Measurements from ENCODE around the gene GTPBP10. TPM values are rescaled to one million over a fixed set of nuclear protein-coding genes. Genes with fewer than 3 reads are reported as not detected.

The GTPBP10 gene
- total RNA-seq, 1 donor from 2014 or later: 13.3 TPM

DNA sequence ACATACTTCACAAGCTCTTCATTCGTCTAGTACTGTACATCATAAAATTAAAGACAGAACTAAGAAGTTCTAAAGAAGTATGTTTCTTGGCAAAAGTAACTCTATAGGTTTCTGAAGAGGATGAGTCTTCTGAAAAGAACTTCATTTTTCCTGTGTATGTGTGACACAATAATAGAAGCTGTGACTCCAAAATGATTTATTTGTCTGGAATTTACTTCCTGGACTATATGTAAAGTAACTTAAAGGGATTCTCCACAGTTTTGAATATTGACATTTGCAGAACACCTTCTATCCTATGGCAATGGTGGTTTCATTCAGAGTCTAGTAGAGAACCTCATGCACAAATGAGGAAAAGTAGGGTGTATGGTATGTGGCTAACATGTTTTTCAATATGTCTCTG, 36.9 kb downstream of the GTPBP10 start:
- no peak for DNase-seq

DNA sequence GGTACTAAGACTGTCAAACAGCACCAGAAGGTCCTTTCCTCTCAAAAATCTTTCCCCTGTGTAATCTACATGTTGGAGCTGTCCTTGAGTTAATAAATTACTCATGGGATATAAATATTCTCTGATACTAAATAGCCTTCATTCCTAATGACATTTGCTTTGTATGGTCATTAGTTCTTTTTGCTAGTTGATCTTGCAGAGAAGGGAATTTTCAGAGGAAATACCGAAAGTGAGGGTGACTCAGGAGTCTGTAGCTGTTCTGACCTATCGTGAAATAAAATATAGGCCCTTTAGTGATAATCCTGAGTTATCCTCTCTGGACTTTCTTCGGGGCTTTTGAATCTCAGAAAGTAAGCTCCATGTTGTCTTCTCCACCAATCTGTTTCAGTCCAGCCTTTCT, 37.3 kb downstream of the GTPBP10 start:
- no peak for DNase-seq

DNA sequence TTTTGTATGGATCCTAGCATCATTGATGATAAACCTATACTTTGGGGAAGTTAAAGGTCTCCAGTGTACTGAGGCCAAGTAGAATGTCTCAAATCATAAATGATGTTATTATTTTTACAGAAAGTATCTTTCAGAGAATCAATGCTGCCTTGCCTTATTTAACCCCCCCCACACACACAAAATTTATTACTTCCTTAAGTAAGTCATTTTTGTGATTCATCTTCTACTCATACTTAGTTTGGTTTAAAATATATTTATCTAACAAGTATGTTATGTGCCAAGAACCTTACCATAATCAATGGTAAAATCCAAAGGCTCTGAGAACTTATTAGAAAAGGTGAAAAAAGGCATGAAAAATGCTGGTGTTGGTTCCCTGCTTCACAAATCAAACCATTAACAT, 37.9 kb downstream of the GTPBP10 start:
- no peak for DNase-seq

DNA sequence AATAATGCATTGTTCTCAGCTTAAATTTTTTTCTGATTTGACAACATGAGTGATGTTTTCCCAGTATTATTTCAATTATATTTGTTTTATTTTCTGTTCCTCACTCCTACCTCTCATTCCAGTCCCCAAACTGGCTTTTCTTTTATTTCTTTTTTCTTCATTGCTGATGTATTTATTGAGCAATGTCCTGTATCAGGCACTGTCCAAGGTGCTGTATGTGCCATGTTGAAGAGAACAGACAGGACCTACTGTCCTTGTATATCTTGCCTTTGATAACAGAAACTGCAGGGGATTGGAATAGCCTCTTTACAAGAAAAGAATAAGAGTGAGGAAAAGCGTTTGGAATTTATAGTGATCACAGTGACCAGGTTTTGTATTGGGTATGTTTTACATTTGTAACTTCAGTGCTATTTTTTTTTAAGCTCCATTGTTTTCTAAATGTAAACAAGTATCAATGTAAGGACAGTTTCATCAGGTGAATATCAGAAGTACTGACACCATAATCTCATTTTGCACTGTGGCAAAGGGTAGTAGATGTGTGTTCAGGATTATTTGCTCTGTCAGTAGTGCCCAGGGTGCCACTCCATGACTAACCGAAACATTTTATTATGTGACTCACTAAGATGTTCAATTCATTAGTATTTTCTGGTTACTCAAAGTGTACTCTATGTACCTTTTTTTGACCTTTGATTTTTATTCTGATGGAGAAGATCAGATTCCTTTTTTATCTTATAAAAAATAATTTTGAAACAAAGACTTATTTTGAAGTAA, 41.1 kb downstream of the GTPBP10 start:
- DNase-seq: no peak

DNA sequence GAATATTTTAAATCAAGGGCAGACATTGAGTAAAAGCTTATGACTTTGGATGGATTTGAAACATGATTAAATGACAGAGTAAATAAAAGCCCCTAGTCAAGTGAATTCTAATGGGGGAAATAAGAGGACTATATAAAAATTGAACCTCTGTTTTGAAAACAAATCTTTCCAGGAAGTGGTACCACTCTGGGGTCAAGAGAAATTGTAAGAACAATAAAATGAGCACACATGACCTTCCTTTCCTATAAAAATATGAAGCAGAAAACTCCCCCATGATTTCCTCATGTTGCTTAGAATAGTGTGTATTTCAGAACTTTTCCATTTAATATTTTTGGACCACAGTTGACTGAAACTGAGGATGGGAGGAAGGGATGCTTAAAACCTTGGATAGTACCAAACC, 44.4 kb downstream of the GTPBP10 start:
- DNase-seq: no peak

DNA sequence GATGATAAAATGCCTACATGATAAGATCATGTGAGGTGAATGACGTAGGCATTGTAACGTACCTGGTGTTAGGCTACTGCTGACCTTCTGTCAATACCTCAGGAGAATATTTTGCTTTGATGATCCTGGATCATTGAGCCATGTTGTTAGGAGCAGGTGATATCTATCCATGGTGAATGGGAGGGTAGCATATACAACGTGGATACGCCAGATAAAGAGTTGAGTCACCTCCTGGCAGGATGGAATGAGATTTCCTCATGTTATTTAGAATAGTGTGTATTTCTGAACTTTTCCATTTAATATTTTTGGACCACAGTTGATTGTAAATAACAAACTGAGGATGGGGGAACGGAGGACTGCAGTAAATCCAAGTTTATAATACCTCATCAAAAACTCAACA, 45.0 kb downstream of the GTPBP10 start:
- DNase-seq: no peak

DNA sequence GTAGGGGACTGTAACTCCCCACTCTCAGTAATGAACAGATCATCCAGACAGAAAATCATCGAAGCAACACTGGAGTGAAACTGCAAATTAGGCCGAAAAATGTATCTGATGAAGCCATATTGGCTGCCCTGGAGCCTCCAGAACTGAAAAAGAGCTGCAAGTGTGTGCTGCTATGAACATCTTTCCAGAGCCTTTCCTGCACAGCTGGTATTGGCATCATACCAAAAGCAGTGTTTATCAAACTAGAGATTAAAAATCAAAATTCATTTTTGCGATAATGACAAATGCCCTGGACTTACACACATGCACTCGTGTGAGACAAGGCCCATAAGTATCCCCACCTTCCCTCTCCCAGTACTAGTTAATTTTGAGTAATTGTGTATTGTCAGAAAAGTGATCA, 49.9 kb downstream of the GTPBP10 start:
- no peak for DNase-seq

DNA sequence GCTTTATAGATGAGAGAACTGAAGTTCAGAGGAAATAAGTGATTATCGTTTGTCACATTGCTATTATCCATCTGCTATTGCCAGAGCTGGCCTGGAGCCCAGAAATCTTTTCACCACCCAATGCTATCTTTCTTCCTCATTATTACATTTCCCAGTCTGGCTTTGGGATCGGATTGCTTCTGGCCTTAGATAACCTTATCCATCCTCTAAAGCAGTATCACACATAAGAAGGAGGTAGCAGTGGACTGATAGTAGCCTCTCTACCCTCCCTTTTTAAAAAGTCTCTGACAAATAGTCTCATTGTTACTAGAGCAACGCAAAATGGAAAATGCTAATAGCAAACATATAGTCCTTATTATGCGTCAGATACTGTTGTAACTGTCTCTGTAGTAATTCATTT, 55.5 kb downstream of the GTPBP10 start:
- peak; percentile 12 for DNase-seq

DNA sequence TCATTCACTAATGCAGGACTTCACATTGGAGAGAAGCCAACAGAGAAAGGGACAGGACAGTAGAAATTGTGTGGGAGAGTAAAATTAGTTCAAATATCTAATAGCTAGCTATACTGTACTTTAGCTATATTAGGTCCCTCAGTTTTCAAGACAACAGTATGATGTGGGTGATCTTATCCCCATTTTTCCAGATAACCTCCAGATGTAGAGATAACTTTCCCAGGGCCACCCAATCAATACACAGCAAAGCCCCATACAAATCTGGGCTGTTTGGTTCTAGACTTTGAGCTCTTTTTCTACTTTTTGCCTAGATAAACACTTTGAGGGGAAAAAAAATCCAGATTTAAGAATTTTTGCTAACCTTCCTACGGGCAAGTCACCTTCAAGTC, 56.3 kb downstream of the GTPBP10 start:
- no peak for DNase-seq

DNA sequence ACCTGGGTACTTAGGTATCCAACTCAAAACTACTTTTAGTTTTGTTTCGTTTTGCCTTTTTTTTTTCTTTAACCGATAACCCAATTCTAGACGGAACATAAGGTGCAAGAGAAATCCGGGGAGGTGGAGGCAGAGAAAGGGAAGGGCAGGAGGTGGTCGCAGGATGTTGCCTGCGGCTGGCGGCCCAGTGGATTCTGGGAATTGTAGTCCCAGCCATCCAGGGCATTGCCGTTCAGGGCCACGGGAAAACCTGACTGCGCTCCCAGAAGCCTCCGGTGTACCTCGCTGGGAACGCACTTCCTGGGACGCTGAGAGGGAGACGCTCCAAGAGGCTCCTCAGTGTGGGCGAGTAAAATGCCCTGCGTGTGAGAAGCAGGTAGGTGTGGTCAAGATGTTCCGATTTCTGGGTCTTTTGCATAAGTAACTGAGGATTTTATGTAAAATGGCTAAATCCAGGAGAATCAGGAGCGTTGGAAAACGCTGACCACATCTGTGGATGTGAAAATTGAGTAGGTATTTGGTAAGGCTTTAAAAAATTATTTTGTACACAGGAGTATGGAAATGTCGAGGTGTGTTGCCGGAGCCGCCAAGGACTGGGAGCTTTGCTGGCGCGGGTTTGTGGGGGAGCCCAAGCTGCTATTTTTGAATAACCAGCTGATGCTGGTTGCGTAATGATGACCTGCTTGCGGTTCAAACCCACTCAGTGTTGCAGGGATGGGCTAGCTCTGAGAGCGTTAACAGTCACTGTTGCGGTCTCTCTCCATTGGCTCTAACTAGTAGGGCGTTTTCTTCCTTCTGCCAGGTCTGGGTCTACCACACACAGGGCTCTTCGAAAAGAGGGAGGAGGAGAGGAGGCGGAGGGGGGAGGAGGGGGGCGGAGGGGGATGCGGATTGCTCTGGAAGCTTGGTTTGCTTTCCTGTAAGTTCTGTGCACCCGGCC, 56.9 kb downstream of the GTPBP10 start, which contains the start of gene CLDN12:
Gene CLDN12 (plus strand): TSS at position 288 of the 940 bp plus-strand sequence. CDS start 9,216 bp downstream, outside the sequence.
- peak; percentile 80 for DNase-seq

DNA sequence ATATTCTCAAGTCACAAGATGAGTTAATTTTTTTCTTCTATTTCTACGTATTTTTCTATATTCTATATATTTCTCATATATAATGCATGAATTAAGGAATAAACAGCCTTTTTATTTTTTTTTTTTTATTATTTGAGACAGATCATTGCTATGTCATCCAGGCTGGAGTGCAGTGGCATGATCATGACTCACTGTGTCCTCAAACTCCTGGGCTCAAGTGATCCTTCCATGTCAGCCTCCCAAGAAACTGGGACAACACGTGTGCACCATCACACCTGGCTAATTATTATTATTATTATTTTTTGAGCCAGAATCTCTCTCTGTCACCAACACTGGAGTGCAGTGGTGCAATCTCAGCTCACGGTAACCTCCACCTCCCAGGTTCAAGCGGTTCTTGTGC, 58.3 kb downstream of the GTPBP10 start:
- DNase-seq: no peak

DNA sequence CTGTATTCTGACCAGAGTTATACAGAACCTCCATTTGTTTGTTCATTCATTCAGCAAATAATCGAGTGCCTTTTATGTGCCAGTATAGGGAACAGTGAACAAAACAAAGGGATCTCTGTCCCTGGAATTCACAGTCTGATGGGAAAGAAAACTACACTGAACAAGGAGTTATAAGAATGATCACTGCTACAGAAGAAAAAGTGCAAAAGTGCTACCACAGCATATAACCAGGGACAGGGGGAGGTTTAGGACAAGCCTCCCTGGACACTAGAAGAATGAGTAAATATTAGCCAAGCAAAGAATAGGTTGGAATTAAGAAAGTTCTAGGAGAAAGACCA, 60.9 kb downstream of the GTPBP10 start:
- no peak for DNase-seq

DNA sequence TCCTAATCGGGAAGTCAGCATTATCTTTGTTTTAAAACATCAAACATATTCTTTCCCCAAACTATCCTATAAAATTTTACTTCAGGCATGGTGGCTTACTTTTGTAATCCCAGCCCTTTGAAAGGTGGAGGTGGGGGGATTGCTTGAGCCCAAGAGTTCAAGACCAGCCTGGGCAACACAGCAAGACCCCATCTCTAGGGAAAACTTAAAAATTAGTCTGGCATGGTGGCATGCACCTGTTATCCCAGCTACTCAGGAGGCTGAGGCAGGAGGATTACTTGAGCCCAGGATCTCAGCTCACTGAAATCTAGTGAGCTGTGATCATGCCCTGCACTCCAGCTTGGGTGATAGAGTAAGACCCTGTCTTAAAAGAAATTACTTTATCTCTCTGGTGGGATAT, 61.6 kb downstream of the GTPBP10 start:
- no peak for DNase-seq

DNA sequence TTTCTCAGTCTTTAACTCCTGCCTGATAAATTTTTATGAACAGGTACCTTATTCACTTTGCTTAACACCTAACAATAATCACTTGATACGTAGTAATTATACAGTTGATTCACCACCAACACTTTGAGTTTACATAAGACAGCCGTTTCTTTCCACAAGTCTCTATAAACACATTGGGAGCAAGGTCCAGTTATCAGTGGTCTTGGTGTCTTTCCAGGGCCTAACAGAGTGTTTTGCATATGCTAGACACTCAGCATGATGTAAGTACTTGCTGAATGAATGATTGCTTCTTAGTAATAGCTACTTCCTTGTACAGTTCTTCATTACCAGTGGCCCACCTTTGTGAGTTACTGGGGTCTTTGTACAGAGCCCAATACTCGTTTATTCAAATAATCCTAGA, 63.2 kb downstream of the GTPBP10 start:
- DNase-seq: no peak

DNA sequence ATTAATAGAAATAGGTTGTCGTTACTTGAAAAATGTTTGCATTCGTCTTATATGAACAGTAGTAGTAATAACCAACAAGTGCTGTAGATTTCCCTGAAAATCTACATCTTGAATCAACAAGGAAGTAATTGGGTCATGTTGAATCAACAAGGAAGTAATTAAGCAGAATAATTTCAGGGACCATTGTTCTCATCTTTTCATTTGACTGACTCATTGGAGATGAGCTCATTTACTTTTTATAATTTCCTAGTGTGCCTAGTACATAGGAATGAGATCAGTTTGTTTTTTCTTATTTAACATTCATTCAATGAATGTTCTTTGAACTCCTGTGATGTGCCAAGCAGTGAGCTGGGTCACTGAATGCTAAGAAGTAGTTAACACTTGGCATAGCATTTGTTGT, 65.0 kb downstream of the GTPBP10 start:
- DNase-seq: no peak

DNA sequence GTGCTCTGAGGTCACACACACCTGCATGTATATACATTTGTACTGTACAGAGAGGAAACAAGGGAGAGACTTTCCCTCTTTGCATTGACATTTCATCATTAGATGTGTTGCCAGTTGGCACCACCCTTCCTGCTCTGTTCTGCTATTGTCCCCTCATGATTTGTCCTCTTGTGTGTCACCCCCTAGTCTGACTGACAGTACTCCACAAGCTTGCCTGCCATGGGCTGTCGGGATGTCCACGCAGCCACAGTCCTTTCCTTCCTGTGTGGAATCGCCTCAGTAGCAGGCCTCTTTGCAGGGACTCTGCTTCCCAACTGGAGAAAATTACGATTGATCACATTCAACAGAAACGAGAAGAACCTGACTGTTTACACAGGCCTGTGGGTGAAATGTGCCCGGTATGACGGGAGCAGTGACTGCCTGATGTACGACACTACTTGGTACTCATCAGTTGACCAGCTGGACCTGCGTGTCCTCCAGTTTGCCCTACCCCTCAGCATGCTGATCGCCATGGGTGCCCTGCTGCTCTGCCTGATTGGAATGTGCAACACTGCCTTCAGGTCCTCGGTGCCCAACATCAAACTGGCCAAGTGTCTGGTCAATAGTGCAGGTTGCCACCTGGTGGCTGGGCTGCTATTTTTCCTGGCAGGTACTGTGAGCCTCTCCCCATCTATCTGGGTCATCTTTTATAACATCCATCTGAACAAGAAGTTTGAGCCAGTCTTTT, 66.1 kb downstream of the GTPBP10 start:
- no peak for DNase-seq

DNA sequence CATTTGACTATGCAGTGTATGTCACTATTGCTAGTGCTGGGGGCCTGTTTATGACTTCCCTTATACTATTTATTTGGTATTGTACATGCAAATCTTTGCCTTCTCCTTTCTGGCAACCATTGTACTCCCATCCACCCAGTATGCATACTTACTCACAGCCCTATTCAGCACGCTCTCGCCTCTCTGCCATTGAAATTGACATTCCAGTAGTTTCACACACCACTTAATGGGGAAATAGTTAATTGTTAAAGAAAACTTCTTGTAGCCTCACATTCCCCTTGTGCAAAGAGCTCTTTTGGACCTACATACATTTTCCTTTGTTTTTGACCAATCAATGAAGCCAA, 66.6 kb downstream of the GTPBP10 start:
- no peak for DNase-seq

DNA sequence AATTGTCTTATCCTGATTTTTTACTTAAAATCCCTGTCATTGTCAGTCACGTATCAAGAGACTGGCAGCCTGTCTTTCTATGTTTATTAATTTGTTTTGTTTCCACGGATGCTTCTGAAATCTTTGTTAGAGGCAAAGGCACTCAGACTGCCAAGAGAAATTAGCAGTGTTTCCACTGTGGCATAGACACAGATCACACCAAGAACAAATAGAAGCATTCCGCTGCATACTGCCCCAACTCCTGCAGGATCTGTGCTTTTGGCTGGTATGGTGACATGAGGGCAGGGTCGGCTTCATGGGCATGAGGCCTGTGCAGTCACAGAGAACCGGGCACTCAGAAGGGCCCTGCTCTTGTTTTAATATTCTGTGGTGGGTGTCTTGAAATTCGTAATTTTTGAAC, 75.1 kb downstream of the GTPBP10 start:
- DNase-seq: no peak

DNA sequence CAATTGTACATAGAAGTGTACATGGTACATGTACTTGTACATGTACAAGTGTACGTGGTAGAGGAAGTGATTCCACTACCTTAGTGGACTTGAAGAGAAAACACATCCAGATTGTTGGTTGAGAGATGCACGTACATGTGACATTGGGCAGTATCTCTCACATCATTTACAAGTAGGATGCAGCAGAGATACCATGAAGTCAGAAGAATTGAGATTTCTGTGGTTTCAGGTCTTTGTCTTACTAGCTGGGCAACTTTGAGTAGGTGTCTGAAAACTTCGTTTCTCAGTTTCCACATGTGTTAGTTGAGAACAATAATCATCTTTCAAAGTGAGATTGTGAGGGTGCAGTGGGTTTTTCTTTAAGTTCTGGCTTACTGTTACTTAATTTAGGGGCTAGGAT, 78.2 kb downstream of the GTPBP10 start:
- DNase-seq: no peak

DNA sequence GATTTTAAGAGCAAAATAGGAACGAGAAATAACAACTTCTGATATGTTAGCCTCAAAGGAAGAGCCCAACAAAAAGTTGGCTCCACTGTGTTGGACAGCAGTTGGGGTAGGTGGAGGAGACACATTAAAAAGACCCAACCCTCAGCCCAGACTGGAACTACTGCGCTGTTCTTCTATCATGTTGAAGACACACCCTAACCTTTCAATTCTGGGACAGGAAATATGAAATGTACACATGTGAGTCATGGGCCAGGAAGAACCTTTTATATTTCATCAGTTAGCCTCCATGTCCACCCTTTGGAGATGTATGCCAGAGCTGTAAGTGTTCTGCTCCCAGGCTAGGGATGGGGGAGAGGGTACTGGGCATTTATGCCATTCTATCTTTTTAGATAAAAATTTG, 78.9 kb downstream of the GTPBP10 start:
- DNase-seq: no peak

DNA sequence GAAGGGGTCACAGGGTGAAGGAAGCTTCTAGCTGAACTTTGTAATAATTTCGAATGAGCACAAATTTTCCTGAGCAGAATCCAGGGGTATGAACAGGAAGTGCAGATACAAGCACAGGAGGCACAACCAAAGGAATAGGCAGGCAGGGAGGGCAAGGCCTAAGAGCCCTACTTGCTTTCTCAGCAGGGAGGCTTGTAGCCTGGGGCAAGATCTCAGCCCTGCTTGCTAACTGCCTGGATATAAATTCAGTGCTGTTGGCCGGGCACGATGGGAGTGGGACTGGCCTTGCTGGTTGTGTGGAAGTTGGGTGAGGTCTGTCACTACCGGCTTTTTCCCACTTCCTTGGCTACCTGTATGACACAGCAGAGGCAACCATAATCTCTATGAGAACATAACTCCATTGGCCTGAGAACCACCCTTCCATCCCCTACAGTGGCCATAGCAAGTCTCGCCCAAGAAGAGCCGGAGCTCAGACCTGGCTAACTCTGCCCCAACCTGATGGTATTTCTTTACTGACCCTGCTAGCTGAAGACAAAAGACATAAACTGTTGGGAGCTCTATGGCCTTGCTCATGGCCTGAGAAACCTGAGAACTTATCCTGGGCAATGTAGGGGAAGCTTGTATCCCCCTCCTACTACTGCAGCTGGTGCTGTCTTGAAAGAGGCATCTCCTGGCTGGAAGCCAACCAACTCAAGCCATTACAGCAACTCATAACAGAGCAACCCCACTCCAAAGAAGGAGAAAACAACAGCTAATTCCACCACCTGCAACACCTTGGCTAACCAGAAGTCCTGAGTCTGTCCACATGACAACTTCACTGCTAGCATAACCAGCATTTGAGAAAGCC, 84.3 kb downstream of the GTPBP10 start:
- DNase-seq: no peak

DNA sequence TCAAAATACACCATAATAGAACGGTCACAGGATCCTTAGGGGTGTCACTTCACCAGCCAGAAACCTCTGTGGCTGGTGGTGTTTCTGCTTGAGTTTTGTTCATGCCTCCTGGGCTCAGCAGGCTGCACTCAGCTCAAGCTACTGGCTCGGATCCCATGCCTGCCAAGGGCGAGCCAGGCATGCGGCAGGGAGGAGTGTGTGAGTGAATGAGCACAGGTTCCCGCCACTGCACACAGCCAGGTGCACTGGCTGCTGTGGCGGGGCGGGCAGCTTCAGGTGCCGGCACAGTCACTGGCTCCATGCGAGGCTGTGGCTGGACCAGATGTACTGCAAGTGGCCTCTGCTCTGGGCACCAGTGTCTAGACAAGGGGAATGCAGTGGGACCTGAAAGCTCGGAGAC, 86.2 kb downstream of the GTPBP10 start:
- no peak for DNase-seq

All from skin of body (tissue), 2 donors.